ENCODE results near the gene IL12RB2.

Gene IL12RB2

GRCh38 chr1:67367370-67368045 is 59.8 kb downstream of the IL12RB2 start (continued):
- peak; percentile 39; the same call in 1 of the 2 replicates for TF ChIP-seq ZNF558 (tag by site-specific recombination; IDR thresholded peaks at IDR 0.05)
- 0 out of 2 replicates have a peak, but pooled peaks have one; percentile 32 for TF ChIP-seq ZNF561 (tag by site-specific recombination; IDR thresholded peaks at IDR 0.05; ENCODE audit: borderline replicate concordance)
- TF ChIP-seq ZSCAN5A (tag by site-specific recombination; IDR thresholded peaks at IDR 0.05): no peak
- peak; percentile 99 for TF ChIP-seq ZNF366 (tag by site-specific recombination; conservative IDR thresholded peaks at IDR 0.05)
- peak; percentile 61; the same call in 1 of the 2 replicates for TF ChIP-seq ZFP69B (tag by site-specific recombination; IDR thresholded peaks at IDR 0.05)
- TF ChIP-seq, protein P1, sequence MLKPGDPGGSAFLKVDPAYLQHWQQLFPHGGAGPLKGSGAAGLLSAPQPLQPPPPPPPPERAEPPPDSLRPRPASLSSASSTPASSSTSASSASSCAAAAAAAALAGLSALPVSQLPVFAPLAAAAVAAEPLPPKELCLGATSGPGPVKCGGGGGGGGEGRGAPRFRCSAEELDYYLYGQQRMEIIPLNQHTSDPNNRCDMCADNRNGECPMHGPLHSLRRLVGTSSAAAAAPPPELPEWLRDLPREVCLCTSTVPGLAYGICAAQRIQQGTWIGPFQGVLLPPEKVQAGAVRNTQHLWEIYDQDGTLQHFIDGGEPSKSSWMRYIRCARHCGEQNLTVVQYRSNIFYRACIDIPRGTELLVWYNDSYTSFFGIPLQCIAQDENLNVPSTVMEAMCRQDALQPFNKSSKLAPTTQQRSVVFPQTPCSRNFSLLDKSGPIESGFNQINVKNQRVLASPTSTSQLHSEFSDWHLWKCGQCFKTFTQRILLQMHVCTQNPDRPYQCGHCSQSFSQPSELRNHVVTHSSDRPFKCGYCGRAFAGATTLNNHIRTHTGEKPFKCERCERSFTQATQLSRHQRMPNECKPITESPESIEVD (tag by site-specific recombination; IDR thresholded peaks at IDR 0.05): 0 out of 2 replicates have a peak, but pooled peaks have one; percentile 6
- 0 out of 2 replicates have a peak, but pooled peaks have one; percentile 12 for TF ChIP-seq IKZF3 (tag by site-specific recombination; IDR thresholded peaks at IDR 0.05)
- TF ChIP-seq PRDM10 (tag by site-specific recombination; IDR thresholded peaks at IDR 0.05): peak; percentile 56
- TF ChIP-seq, protein P2, sequence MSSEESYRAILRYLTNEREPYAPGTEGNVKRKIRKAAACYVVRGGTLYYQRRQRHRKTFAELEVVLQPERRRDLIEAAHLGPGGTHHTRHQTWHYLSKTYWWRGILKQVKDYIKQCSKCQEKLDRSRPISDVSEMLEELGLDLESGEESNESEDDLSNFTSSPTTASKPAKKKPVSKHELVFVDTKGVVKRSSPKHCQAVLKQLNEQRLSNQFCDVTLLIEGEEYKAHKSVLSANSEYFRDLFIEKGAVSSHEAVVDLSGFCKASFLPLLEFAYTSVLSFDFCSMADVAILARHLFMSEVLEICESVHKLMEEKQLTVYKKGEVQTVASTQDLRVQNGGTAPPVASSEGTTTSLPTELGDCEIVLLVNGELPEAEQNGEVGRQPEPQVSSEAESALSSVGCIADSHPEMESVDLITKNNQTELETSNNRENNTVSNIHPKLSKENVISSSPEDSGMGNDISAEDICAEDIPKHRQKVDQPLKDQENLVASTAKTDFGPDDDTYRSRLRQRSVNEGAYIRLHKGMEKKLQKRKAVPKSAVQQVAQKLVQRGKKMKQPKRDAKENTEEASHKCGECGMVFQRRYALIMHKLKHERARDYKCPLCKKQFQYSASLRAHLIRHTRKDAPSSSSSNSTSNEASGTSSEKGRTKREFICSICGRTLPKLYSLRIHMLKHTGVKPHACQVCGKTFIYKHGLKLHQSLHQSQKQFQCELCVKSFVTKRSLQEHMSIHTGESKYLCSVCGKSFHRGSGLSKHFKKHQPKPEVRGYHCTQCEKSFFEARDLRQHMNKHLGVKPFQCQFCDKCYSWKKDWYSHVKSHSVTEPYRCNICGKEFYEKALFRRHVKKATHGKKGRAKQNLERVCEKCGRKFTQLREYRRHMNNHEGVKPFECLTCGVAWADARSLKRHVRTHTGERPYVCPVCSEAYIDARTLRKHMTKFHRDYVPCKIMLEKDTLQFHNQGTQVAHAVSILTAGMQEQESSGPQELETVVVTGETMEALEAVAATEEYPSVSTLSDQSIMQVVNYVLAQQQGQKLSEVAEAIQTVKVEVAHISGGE (tag by site-specific recombination; conservative IDR thresholded peaks at IDR 0.05; ENCODE audit: low read depth): no peak

GRCh38 chr1:67368046-67368514 is 60.4 kb downstream of the IL12RB2 start:
- TF ChIP-seq ZNF521 (tag by site-specific recombination; IDR thresholded peaks at IDR 0.05) (no peak), SCRT2 (tag by site-specific recombination; IDR thresholded peaks at IDR 0.05) (0 out of 2 replicates have a peak, but pooled peaks have one; percentile 36)
- peaks cover 4% of the 10 kb centered on the region; the same call in 1 of the 2 replicates for H3K4me1 ChIP-seq (ENCODE audit: control insufficient read depth, insufficient read depth, low read length)
- no peak overlapping the region for H3K4me3 ChIP-seq (ENCODE audit: low read depth, low read length)
- no peaks in the 10 kb centered on the region for H3K36me3 ChIP-seq (ENCODE audit: control insufficient read depth in 2 of 2, insufficient read depth in 1 of 2, low read length in 2 of 2)
- CTCF ChIA-PET: interaction anchor here (0.6 to 1.8 kb wide), 3 partner anchors 9 to 735 kb away, joined by 3 to 7 read pairs (median 3); no protein-coding TSS in a partner anchor
- no peak overlapping the region for H3K27ac ChIP-seq (ENCODE audit: extremely low read depth, low read depth, low read length)
- H3K9me3 ChIP-seq (ENCODE audit: control insufficient read depth, insufficient read depth, low read depth, low read length): no peaks in the 10 kb centered on the region
- POLR2A ChIA-PET: no interaction called here

Measured in HEK293 (cell line).